Liver (tissue), 9 donors: ENCODE data around the gene RFC2. TPM values are rescaled to one million over a fixed set of nuclear protein-coding genes. Genes with fewer than 3 reads are reported as not detected.
A peak's percentile ranks its signal among the peaks of the same experiment; 100 is the strongest.

ENCODE experiments used
- DNase-seq: peaks from one replicate; pipeline ENCODE4 v3.0.0-alpha.2; 2017; ENCODE audit warnings: low spot score
- H3K27ac ChIP-seq, 2 donors: one replicate each; pipeline ENCODE4 v1.7.0; 2013; ENCODE audit warnings: inconsistent platforms in 2 of 2, low read length in 2 of 2, control low read depth in 1 of 2, low read depth in 1 of 2, mild to moderate bottlenecking in 1 of 2
- H3K27me3 ChIP-seq, 4 donors: one replicate each; pipeline versions ENCODE4 v1.6.1 to v1.7.0; 2013; ENCODE audit warnings: low read length in 3 of 4, inconsistent platforms in 1 of 4, mild to moderate bottlenecking in 1 of 4, moderate library complexity in 1 of 4; ENCODE audit not compliant: control insufficient read depth in 4 of 4, insufficient read depth in 4 of 4
- H3K36me3 ChIP-seq, 4 donors: one replicate each; pipeline versions ENCODE4 v1.6.1 to v1.7.0; 2013; ENCODE audit warnings: low read length in 3 of 4, mild to moderate bottlenecking in 3 of 4, low read depth in 1 of 4, moderate library complexity in 1 of 4; ENCODE audit not compliant: control insufficient read depth in 4 of 4, insufficient read depth in 3 of 4
- H3K4me1 ChIP-seq, 4 donors: one replicate each; pipeline versions ENCODE4 v1.6.1 to v1.7.0; 2013; ENCODE audit warnings: low read length in 3 of 4, mild to moderate bottlenecking in 3 of 4, moderate library complexity in 1 of 4; ENCODE audit not compliant: control insufficient read depth in 4 of 4, insufficient read depth in 4 of 4
- H3K4me3 ChIP-seq, 3 donors: one replicate each; pipeline versions ENCODE4 v1.6.1 to v1.7.0; 2013; ENCODE audit warnings: low read length in 3 of 3, control low read depth in 1 of 3, low read depth in 1 of 3, mild to moderate bottlenecking in 1 of 3
- H3K9ac ChIP-seq, 2 donors: one replicate each; pipeline ENCODE4 v1.7.0; 2013; ENCODE audit warnings: low read length in 2 of 2, mild to moderate bottlenecking in 2 of 2, moderate library complexity in 2 of 2, control low read depth in 1 of 2, low read depth in 1 of 2
- H3K9me3 ChIP-seq, 4 donors: one replicate each; pipeline versions ENCODE4 v1.6.1 to v1.7.0; 2013; ENCODE audit warnings: low read length in 3 of 4; ENCODE audit not compliant: control insufficient read depth in 4 of 4
- ATF3 ChIP-seq: IDR thresholded peaks from 2 replicates; pipeline ENCODE4 v1.6.1; 2016; ENCODE audit warnings: antibody characterized with exemption
- CTCF ChIP-seq: fragments of 150-350 bp; IDR thresholded peaks from 2 replicates; pipeline ENCODE4 v1.5.1; 2017; ENCODE audit warnings: improper control_type of control experiment, low read depth, low read length; ENCODE audit not compliant: missing input control
- EGR1 ChIP-seq, 2 donors: IDR thresholded peaks; 2 replicates each; pipeline ENCODE4 v1.6.1; 2016 to 2018; ENCODE audit warnings: antibody characterized with exemption in 2 of 2, low read depth in 2 of 2
- GABPA ChIP-seq, 2 donors: IDR thresholded peaks in 1 of 2; conservative IDR thresholded peaks in 1 of 2; 2 replicates each; pipeline ENCODE4 v1.6.1; 2016; ENCODE audit warnings: antibody characterized with exemption in 2 of 2, mild to moderate bottlenecking in 1 of 2, moderate library complexity in 1 of 2
- HNF4G ChIP-seq: IDR thresholded peaks from 2 replicates; pipeline ENCODE4 v1.6.1; 2016; ENCODE audit warnings: antibody characterized with exemption
- JUND ChIP-seq, 2 donors: IDR thresholded peaks; 2 replicates each; pipeline ENCODE4 v1.6.1; 2016; ENCODE audit warnings: antibody characterized with exemption in 2 of 2
- RAD21 ChIP-seq, 2 donors: IDR thresholded peaks; 2 replicates each; pipeline ENCODE4 v1.6.1; 2016; ENCODE audit warnings: antibody characterized with exemption in 2 of 2, mild to moderate bottlenecking in 2 of 2
- RXRA ChIP-seq, 2 donors: IDR thresholded peaks; 2 replicates each; pipeline ENCODE4 v1.6.1; 2017 to 2018; ENCODE audit warnings: antibody characterized with exemption in 2 of 2, mild to moderate bottlenecking in 1 of 2
- SP1 ChIP-seq: IDR thresholded peaks from 2 replicates; pipeline ENCODE4 v1.6.1; 2018; ENCODE audit warnings: antibody characterized with exemption, mild to moderate bottlenecking
- YY1 ChIP-seq: IDR thresholded peaks from 2 replicates; pipeline ENCODE4 v1.6.1; 2016; ENCODE audit warnings: antibody characterized with exemption, mild to moderate bottlenecking
- ZBTB33 ChIP-seq: IDR thresholded peaks from 2 replicates; pipeline ENCODE4 v1.6.1; 2016; ENCODE audit warnings: antibody characterized with exemption
- WGBS: extraction: QIAGEN DNeasy Blood & Tissue Kit; methylation state at CpG from one replicate; pipeline ENCODE4 v1.1.7; 2013; 5-methylcytosine and 5-hydroxymethylcytosine counted together
- polyA plus RNA-seq, 2 donors: library from polyadenylated mRNA; stranded (reverse) in 1 of 2; unstranded in 1 of 2; fragments of 200-250 nt in 1 of 2; fragments of >200 nt in 1 of 2; fragmentation: Nextera tagmentation in 1 of 2; extraction: Ambion mirVana in 1 of 2; gene quantifications; one replicate each; pipeline versions ENCODE4 v1.2.1 to v1.2.3, GENCODE V29; 2013 to 2015
- total RNA-seq, 2 donors: library from RNA; depleted of rRNA; stranded (reverse); fragments of >200 nt; gene quantifications; one replicate each; pipeline ENCODE4 v1.2.3, GENCODE V29; 2014
- donor health status: healthy.
- donor health status: healthy.
- donor health status: healthy.
- donor health status: healthy.
- donor health status: healthy.

The RFC2 gene
- total and polyA plus RNA-seq, 4 donors: 12.8 to 23.8 (median 14.8) TPM

DNA sequence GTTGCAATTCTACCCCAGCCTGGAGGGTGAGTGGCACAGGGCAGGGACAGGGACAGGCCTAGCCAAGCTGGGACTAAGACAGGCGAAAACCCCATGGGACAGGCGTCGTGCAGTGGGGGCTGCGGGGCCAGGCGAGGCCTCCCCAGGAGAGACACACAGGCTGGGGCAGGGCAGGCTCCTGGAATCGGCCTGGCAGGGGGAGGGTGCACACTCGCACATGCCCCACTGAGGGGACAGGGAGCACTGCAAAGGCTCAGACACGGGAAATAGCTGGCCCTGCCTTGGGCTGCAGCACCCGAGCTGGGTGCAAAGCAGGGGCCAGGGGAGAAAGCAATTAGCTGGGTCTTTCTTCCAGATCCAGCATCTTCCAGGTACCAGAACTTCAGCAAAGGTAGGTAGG, 34.0 kb downstream of the RFC2 start:
- H3K27me3 ChIP-seq: no peaks in the 10 kb centered on the region
- DNase-seq: no peak
- no peaks in the 10 kb centered on the region for H3K36me3 ChIP-seq
- peak overlapping the region in 2 of 3 donors; percentile 21 to 37 for H3K4me3 ChIP-seq
- WGBS: 29% methylated on average over 9 of the region's 9 CpGs
- H3K27ac ChIP-seq: peak overlapping the region; percentile 71 to 84
- peak overlapping the region in 1 of 2 donors; percentile 47 for H3K9ac ChIP-seq
- H3K9me3 ChIP-seq: no peaks in the 10 kb centered on the region
- no peak for TF ChIP-seq SP1
- peak; percentile 3 for TF ChIP-seq CTCF
- H3K4me1 ChIP-seq: peaks cover 10 to 33% (median 23%) of the 10 kb centered on the region in 4 donors

GRCh38 chr7:74219416-74219815, 34.8 kb downstream of the RFC2 start:
- H3K4me3 ChIP-seq: no peak overlapping the region
- no peaks in the 10 kb centered on the region for H3K36me3 ChIP-seq
- 92% methylated on average over 11 of the region's 11 CpGs for WGBS
- H3K9me3 ChIP-seq: no peaks in the 10 kb centered on the region
- H3K4me1 ChIP-seq: peaks cover 10 to 33% (median 22%) of the 10 kb centered on the region in 4 donors
- DNase-seq: no peak
- H3K27ac ChIP-seq: peak overlapping the region; percentile 71 to 84
- no peak overlapping the region for H3K9ac ChIP-seq
- TF ChIP-seq RAD21 (IDR thresholded peaks at IDR 0.05) (no peak), RXRA (IDR thresholded peaks at IDR 0.05) (no peak)
- no peaks in the 10 kb centered on the region for H3K27me3 ChIP-seq

DNA sequence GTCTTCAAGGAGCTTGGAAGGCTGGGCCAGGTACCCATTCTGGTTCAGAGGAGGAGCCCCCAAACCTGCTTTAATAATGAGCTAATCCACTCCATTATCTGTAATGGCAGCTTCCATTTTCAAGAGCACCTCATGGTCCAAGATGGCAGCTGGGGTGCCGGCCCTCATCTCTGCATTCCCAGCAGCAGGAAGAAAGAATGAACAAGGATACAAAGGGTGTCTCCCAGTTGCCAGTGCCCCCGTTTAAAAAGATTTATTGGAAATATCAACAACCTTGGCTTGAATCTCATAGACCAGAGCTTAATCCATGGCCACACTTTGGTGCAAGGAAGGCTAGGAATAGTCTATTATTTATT, 35.9 kb downstream of the RFC2 start:
- H3K27me3 ChIP-seq: no peaks in the 10 kb centered on the region
- WGBS: 90% methylated on average over 2 of the region's 2 CpGs
- no peak for DNase-seq
- H3K4me3 ChIP-seq: no peak overlapping the region
- no peaks in the 10 kb centered on the region for H3K36me3 ChIP-seq
- H3K9me3 ChIP-seq: no peaks in the 10 kb centered on the region
- TF ChIP-seq EGR1 (IDR thresholded peaks at IDR 0.05; ENCODE audit: low read depth in 2 of 2) (no peak), RXRA (IDR thresholded peaks at IDR 0.05) (no peak), HNF4G (no peak), YY1 (no peak), ZBTB33 (no peak), ATF3 (no peak), GABPA (IDR thresholded peaks at IDR 0.05 in 1 of 2, conservative IDR thresholded peaks at IDR 0.05 in 1 of 2) (no peak), JUND (IDR thresholded peaks at IDR 0.05) (no peak)
- no peak overlapping the region for H3K27ac ChIP-seq
- H3K4me1 ChIP-seq: peaks cover 10 to 29% (median 17%) of the 10 kb centered on the region in 4 donors
- H3K9ac ChIP-seq: no peak overlapping the region
